HG02840 (cell line): Measurements from ENCODE around the gene POMT1.

Source experiments
- ATAC-seq: cut with Tn5 transposase; IDR thresholded peaks from one replicate; pipeline ENCODE4 v1.9.1; 2021; ENCODE audit warnings: mild to moderate bottlenecking, moderate library complexity, moderate number of reproducible peaks; ENCODE audit not compliant: unreplicated experiment, low FRiP score

The POMT1 gene

DNA sequence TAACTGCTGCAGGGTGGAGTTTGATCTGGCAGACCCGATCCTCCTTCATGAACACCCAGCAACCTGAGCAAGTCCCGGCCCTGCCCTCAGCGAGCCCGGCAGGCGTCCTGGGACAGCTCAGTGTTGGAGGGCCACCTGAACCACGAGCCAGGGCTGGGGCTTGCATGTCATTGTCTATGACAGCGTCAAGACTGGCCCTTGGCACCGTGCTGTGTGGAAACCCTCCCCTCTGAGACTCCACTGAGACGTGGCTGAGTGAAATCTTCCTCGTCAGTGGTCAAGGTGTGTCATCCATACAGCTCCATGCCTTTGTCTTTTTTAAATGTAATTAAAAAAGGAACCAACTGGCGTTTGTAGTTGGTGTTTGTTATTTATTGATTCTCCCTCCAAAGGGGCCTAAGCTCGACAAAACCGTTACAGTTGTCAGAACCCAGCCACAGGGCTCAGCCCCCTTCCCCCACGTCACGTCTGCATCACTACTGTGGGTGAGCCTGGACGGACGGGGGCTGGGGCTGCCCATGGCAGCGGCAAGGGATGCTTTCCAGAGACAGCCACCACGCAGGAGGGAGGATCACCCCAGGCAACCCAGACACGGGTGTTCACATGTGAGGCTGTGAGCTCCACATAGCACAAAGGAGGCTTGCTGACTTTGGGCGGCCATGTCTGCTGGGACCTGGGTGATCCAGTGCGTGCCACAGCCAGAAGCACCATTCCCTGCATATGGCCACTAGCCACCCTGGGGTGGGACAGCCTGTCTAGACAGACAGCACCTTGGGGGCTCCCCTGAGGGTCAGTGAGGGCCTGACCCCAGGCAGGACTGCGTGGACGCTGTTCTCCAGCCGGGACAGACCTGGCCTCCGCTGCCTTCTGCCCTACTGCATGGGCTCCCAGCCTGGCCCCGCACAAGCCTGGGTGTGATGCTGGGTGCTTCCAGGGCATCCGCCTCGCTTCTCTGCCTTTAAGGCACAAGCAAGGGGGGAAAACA lies 21.0 kb downstream of the POMT1 start:
- no peak for ATAC-seq

DNA sequence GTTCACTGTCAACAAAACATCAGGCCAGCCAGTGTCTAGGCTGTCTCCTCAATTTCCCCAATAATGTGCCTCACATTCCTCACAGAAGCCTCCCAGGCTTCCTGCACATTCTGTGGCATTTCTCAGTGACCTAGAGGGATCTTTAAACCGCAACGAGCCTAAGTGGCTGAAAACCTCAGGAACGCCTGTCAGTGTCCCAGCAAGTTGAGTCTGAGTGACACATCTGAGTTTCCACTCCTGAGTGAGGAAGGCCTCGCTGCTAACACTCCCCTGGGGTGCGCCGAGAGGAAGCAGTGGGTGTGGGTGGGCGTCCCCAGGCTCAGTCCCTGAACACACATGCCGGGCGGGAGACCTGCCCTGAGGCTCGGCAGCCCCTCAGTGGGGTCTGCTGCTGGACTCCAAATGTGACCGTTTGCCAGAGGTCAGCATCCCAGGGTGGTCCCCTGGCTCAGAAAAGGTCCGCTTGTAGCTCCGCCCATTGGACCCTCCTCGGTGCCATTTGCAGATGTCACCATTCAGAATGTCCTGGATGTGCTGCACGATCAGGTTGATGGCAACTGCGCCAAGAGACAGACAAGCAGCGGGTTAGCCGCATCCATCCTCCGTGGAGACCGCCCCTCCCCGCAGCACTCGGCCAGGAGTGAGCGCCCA lies 22.1 kb downstream of the POMT1 start:
- ATAC-seq = no peak

DNA sequence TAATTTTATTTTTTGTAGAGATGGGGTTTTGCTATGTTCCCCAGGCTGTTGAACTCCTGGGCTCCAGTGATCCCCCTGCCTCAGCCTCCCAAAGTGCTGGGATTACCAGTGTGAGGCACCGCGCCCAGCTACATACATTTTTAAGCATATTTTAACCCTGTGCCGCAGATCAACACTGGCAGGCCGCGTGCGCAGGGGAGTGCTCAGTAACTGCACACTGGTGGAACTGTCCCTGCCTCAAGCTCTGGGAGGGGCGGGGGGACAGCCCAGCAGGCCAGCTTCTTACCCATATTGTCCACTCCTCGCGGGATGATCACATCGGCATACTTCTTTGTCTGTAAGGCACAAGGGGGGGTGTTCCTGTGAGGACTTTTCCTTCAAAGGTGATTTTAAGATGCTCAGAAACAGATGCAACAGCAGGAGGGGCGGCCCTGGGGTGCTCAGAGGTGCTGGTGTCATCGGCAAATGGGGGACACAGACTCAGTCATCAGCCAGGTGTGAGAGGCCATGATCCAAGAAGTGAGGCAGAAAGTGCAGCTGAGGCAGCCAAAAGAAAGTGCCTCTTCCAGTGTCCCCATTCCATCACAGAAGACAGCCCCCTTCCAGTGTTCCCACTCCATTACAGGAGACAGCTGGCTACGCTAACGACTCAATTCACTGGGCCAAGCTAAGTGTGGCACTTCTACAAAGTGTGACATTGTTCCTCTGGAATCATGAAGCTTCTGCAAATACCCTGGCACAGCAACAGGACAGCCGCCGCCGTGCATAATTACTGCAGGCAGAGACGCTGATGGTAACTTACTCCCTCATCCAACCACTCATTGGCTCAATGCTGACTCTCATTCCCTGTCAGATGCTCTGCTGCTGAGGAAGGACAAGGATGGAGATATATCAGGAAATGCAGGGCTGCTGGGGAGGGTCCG lies 23.2 kb downstream of the POMT1 start:
- ATAC-seq = no peak

DNA sequence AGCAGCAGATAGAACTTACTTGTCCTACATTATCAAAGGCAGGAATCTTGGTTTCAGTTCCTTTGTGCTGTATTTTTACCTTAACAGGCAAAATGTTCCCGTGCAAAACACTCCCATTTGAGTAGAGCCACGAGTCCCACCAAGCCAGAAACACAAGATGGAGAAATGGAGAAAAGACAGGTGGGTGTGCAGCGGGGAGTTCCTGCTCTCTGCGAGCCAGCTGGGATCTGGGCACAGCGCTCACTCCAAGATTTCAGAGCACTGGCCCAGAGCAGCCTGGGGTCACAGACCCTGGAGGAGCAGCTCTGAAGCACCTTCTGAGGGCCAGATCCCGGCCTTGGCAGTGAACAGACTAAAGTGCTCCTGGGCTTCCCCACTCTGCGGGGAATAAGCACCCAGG lies 25.5 kb downstream of the POMT1 start:
- no peak for ATAC-seq

DNA sequence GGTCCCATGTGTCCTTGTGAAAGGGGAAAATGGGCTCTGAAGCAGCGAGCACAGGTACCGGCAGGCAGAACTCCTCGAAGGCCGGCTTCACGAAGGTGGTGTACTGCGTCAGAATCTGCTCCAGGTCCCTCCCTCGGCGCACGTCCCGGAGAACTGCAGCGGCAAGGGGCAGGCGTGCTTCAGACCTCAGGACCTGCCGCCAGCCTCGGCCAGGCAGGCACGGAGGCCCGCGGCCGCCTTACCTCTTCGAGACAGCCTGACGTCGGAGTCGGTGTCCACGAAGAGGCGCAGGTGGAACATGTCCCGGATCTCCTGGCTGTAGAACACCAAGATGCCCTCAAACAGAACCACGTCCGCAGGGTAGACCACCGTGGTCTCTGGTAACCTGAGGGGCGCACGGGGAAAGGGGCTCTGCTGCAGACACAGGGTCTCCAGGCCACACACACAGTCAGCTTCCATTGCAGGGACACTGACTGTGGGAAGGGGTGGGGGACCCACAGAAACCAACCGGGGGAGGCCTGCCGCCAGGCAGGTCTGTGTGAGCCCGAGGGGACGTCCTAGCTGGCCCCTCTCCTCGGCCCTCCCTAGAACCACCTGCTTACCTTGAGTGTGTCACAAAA lies 26.3 kb downstream of the POMT1 start:
- ATAC-seq = no peak

DNA sequence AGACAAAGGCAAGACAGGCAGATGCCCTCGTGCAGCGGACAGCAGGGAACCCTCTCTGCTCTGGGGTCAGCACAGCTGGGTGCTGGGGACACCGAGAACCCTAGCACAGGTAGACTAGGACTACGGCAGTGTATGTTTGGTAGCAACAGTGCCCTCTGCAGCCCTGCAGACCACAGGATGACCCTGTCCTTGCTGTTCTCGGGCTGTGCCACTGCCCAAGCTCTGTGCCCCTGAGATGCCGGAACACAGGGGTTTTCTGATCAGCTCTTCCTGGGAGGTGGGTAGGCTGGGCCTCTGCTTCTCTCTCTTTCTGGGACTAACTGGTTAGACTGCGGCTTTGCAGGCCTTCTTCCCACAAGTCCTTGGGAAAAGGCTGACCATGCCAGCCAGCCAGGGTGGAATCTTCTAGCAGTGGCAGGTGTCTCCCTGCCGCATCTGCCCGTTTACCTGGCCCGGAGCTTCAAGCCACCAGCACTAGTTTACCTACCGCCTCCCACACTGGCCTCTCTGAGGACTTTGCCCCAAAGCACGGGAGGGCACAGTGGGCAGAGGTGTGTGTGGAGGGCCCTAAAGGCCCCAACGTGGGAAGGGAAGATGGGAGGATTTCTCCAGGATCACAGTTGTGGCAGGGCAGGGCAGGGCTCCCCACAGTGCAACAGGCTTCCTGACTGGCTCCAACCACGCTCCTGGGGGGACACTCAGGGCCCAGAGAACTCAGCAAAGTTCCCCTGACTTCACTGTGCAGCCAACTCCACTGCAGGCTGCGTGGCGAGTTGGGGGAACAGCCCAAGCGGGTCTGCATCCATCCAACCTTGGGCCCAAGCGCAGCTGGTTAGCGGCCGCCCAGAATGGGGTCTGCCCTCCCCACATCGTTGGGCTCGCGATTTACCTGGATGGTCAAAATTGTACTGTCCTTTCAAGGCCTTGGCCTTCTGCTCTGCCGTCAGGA lies 27.2 kb downstream of the POMT1 start:
- ATAC-seq = no peak

DNA sequence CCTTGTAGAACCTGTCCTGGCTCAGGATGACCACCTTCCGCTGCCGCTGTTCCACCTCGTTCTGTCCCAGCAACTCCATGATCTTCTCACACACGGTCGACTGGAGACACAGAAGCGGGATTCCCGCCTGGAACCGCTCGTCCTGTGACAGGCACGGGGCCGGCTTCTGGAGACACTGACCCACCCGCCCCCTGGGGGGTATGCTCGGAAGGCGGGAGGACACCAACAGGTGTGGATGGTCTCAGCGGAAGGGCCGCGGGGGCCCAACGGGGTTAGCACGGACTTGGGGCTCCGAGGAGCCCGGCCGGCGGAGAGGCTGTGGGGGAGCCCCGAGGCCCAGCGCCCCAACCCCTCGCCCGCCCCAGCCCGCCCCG lies 27.8 kb downstream of the POMT1 start:
- peak; percentile 7 for ATAC-seq

DNA sequence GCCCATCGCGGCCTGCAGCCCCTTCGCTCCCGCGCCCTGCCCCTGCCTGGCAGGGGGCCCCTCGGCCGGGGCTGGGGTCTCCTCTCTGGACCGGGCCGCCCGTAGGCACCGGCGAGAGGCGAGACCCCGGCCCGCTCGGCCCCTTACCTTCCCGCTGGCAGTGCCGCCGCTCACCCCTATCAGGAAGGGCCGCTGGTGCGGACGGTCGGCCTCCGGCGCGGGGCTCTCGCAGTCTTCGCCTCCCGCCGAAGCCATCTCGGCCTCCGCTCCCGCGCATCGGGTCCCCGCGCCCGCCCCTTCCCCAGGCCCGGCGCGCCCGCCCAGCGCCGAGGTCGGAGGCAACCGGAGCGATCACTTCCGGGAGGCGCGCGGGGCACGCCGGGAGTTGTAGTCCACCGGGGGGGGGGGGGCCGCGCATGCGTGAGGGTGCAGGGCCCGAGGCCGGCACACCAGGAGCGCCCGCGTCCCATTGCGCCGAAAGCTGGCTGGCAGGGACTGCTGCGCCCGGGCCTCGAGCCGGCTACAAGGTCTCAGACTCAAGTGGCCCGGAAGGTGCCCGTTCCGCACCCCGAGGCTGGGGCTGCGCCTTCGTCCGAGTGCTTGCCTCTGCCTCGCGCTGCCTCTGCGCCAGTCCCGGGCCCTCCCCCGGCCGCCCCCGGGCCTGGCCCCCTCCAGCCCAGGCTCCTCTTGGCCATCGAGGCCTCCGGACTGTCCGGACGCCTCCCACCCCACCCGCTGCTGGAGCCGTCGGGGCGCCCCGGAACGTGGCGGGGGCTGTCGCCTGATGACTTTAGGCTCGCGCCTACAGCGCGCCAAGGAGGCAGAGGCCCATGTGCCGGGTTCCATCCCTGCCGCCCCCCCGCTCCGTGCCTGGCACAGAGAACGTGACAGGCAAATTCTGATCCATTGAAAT lies 28.5 kb downstream of the POMT1 start, which contains the start of gene UCK1:
Gene UCK1, minus strand, starts transcription at position 344 of the 913 bp plus-strand sequence. Its CDS starts 89 bp downstream, at position 255.
- ATAC-seq = peak; percentile 72

DNA sequence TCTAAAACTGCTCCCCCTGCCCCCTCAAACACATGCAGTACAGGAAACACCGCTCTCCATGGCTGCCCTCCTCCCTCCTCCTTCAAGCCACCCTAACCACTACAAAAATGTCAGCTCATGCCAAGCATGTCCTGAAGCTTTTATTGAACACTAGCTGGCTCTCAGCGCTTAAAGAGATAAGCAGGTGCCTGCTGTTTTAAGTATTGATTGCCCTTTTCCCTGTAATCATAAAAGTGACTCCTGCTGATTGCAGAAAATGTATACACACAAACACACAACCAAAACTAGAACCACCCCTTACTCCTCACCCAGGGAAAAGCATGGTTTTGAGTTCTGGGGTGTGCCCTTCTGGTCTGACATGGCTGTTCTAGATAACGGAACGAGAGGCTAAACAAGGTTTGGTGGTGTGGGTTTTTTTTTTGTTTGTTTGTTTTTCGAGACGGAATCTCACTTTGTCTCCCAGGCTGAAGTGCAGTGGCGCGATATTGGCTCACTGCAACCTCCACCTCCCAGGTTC lies 32.1 kb downstream of the POMT1 start:
- ATAC-seq = no peak

DNA sequence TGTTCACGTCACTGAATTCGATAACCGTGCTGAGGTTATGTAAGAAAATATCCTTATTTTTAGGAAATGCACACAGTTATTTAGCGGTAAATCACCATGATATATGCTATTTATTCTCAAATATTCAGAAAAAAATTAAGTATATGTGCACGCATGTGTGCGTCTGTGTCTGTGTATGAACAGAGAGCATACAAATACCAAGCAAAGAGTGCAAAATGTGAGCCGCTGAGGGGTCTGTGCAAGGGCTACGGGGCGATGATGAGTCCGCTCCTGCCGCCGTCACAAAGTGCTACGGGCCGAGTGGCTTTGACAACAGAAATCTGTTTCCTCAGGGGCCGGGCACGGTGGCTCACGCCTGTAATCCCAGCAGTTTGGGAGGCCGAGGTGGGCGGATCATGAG lies 35.2 kb downstream of the POMT1 start:
- no peak for ATAC-seq

DNA sequence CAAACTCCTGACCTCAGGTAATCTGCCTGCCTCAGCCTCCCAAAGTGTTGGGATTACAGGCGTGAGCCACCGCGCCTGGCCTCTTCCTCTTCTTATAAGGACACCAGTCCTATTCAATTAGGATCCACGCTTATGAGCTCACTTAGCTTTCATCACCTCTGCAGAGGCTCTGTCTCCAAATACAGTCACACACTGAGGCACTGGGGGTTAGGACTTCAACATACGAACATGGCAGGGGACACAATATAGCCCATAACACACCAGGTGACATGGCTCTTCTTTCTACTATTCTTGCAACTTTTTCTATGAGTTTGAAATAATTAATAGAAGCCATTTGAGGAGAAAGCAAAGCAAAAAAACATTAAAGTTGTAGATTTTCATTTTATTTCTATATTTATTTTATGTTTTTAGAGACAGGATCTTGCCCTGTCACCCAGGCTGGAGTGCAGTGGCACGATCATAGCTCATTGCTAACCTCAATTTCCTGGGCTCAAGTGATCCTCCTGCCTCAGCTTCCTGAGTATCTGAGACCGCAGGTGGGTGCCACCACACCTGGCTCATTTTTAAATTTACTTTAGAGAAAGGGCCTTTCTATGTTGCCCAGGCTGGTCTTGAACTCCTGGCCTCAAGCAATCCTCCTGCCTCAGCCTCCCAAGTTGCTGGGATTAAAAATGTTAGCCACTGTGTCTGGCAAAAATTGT lies 36.7 kb downstream of the POMT1 start:
- no peak for ATAC-seq

DNA sequence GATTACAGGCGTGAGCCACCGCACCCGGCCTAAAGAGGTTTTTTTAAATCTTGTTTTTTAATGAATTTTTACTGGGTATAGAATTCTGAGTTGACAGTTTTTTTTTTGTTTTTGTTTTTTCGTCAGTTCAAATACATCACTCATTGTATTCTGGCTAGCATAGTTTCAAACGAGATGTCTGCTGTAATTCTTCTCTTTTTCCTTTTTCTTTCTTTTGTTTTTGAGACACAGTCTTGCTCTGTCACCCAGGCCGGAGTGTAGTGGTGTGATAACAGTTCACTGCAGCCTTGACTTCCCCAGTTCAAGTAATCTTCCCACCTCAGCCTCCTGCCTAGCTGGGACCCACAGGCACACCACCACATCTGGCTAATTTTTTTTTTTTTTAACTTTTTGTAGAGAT lies 40.4 kb downstream of the POMT1 start:
- no peak for ATAC-seq

DNA sequence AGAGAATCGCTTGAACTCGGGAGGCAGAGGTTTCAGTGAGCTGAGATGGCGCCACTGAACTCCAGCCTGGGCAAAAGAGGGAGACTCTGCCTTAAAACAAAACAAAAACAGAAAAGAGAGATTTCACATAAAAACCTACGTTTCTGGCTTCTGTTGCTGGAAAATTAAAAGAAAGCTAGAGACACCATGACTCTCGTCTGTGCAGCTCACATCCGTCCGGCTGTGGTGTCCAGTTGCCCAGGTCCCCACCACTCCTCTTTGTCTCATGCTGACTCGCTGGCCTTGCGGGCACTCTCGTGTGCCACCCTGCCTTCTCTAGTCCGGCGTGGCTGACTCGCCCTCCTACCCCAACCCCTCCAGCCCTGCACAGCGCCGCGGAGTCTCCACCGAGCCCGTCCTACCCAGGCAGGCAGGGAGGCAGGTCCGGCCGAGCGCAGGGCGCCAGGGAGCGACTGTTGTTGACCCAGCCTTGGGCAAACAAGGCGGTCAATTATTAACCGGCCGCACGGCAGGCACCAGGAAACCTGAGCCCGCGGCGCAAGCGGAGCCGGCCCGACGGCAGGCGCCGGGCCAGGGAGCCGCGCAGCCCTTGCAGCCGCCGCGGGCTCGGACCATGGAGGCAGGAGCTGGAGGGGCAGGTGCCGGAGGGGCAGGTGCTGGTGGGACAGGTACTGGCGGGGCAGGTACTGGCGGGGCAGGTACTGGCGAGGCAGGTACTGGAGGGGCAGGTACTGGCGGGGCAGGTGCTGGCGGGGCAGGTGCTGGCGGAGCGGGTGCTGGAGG lies 42.5 kb downstream of the POMT1 start, which contains the start of gene PRRT1B:
Gene PRRT1B, plus strand, starts transcription at position 521 of the 783 bp plus-strand sequence. Its CDS starts 93 bp downstream, at position 614.
- ATAC-seq = no peak

DNA sequence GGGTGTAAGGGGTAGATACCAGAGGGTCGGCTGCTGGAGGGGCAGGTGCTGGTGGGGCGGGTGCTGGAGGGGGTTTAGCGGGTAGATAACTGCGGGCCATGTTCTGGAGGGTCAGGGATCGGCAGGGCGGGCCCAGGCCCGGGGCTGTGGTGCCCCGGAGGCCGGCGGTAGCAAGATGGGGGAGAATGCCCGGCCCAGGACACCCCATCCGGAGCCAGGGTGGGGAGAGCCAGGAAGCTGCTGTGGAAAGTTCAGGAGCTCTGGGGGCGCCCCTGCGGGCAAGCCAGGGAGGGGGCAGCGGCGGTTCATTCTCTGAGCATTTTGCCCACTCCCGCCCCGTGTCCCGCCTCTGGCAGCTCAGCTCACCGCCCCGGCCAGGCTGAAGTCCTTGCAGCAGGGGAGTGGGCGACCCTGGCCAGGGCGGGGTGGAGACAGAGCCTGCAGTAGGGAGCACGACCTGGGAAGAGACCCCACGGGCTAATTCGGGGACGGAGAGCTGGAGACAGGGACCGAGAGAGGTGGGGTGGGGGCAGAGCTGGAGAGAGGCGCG lies 43.1 kb downstream of the POMT1 start:
- no peak for ATAC-seq

DNA sequence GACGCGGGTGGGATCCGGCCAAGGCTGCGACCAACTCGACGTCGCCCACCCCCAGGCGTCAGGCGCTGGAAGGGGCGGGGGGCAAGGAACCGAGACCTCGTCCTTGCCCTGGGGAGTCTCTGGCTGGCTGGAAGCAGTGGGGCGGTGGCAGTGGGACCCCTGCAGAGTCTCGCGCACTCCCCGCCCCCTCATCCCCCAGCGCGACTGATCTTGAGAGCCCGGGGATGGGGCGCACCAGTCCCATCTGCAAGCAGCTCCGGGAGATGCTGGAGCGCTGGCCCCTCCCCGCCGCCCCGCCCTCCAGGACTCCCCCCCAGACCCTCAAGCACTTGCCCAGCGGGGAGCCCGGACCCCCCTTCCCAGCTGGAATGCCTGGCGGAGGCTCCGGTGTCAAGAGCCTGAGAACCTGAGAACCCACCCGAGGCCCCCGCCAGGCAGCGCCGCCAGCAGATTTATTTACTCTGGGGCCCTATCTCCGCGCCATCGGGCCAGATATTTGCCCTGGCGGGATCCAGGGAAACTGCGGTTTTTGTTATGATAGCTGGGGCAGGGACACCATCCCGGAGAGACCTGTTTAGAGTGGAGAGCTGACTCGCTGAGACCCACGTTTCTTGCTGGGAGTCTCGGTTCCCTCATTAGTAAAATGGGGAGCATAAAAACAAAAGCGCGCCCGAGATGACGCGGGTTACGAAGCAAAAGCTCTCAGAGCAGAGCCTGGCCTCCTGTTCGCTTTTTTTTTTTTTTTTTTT lies 43.8 kb downstream of the POMT1 start:
- no peak for ATAC-seq
